Stimulated activated CD4-positive, alpha-beta T cell treated with anti-CD3 and anti-CD28 coated beads, Interleukin-1b, Interleukin-23, amount 100 ng/mL, for 4 hours (primary cell): ENCODE measurements around the gene CYLD.

Experiments used
- DNase-seq, 2 donors: peaks; one replicate each; pipeline ENCODE4 v3.0.0-alpha.2; 2020; ENCODE audit warnings: low read depth in 2 of 2

The CYLD gene

DNA sequence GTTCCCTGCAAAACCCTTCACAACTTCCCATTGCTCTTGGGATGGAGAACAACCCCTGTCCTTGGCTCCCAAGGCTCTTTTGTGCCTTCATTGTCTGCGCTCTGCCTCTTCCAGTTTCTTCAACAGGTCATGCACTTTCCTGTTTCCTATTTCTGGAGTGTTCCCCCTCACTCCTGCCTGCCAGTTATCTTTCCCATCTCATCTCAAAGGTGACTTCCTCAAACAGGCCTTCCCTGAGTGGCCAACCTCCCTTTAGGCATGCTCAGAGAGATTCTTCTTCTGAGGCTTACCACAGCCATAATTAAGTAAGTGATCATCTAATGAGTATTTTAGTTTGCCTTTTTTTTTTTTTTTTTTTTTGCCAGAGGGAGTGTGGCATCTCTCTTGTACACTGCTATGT, 2.9 kb upstream of the CYLD start:
- DNase-seq = no peak

DNA sequence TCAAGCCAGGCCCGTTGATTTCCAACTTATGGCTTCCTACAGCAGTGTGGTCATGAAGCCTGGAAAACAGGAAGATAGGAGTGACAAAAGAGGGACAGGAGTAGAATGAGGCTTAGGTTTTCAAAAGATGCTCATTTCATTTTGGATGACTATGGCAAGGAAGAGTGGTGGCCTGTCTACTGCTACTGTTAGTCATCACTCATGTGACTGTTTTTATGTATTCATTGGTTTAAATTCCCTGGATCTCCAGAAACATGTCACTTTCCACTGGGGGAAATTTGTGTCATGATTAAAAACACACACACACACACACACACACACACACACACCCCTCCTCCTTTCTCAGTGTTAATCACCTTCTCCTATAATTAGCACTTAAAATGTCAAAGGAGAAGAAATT, 1.1 kb upstream of the CYLD start:
- no peak for DNase-seq

DNA sequence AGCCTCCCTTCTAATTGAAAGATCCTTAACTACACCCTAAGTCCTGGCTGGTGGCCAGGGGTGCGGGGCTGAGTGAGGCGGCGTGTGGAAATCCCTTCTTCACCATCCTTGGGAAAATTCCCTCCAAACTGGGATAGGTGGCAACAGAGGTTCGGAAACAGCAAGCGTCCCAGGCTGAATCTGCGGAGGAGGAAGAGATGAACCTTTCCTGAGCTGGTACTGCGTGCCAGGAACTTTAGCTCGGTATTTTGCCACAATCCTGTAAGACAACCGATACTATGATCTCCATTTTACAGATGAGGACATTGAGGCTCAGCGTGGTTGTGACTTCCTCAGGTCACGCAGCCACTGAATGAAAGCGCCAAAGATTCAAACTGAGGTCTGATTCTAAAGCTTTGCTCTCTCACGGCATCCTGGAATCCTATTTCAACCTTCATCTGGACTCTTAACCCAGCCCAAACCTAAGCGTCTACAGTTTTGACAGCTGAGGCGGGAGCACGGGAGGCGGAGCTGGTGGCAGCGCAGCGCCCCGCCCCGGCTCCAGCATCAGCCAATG, 583 bp upstream of the CYLD start:
- no peak for DNase-seq

DNA sequence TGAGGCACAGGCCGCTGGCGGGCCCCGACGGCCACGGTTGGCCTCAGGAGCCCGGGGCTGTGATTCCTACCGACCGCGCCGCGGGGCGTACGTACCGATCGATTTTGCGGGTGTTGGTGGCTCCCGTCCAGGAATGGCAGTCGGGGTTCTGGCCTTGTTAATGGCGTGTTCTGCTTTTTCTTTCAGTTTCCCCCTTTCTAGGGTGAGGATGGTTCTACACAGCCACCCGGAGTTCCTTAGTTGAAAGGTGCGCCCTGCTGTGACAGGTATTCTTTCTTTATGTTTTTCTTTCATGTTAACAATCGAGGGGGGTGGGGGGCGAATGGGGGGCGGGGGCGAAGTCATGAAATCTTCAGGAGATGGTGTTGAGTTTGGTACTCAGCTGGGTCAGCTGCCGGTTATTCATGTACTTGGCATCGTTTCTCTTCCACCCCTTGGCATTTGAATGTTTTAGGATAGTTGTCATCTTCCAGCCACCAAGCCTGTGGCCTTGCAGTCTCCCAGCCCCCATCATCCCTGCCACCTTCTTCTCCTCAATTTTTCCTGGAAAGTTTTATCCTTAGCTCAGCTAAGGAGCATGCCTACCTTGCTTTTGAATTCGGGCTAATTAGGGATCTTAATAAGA, 802 bp downstream of the CYLD start:
- DNase-seq = no peak

DNA sequence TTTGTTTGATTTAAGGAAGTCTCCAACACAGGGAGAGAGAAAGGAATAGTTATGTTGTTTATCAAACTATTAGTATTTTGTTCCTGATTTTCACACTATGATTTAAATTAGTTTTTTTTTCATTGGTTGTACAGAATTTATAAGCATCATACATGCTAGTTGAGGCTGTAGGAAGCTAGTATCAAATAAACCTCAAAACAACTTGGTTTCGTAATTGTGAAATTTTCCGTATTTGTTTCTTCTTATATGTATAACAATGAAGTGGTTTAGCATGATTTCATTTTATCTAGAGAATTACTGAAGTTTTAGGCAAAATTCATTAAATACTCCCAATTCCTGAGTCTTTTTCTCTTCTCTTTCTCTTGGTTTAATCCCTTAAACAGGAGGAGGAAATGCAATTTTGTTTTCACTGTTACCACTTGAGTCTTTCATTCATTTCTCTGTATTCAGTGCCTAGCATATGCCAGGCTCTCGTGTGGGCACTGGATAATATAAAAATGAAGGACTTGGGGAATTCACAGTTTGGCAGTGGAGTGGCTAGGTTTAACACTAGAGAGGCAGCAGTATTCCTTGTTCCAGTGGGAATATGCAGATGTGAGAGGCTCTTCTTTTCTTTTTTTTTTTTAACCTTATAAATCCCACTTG, 1.8 kb downstream of the CYLD start:
- no peak for DNase-seq

DNA sequence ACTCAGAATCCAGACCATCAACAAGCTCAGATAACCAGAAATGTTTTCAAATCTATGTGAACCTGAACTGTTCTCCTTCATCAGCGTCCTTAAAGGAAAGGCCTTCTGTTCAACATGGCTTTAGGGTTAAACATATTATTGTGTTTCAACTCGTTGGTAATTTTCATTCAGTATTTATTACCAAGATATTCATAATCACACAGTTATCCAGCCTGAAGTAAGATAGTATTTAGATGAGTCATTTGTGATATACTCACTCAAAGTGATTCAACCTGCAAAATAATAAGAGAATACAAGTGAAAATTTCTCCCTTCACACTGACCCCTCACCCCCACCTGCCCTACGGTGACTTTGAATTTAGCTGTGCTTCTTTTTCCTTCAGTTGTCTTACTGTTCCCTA, 3.0 kb downstream of the CYLD start:
- no peak for DNase-seq

DNA sequence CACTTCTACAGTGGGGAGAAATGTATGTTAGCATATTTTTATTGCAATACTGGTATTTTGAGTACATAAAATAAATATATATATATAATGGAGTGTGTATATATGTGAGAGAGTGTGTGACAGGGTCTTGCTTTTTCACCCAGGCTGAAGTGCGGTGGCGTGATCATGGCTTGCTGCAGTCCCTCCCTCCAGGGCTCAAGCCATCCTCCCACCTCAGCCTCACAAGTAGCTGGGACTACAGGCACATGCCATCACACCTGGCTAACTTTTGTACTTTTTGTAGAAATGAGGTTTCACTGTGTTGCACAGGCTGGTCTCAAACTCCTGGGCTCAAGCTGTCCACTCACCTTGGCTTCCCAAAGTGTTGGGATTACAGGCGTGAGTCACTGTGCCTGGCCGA, 4.1 kb downstream of the CYLD start:
- DNase-seq = no peak

DNA sequence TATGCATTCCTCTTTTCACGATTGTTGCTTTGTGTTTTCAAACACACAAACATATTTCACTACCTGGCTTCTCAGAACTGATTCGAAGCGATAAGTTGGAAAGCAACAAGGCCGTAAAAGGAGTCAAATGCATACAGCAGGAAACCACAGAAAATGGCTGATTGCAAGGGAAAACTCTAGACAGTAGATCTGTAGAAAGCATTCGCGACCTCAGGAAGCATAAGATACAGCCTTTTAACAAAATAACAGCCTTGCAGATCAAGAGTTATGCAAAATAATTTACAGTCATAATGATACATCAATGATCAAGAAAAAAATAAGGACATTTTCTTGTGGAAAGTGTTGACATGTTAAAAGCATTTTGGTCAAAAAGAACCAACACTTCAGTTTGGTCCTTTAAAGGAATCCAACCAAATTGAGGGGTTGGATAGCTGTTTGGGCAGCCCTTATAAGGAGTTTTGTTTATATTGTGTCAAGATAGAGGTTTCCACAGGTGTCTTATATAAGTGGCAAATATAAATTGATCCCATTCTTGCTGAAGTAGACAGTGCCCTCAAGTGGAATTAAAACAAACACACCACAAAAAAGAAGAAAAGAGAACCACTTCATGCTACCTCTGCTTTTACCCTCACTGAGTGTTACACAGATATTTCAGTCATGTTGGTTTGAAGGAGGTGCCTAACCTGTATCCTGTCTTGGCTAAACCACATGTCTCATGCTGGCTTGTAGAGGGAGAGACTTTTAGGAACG, 5.5 kb downstream of the CYLD start:
- no peak for DNase-seq

DNA sequence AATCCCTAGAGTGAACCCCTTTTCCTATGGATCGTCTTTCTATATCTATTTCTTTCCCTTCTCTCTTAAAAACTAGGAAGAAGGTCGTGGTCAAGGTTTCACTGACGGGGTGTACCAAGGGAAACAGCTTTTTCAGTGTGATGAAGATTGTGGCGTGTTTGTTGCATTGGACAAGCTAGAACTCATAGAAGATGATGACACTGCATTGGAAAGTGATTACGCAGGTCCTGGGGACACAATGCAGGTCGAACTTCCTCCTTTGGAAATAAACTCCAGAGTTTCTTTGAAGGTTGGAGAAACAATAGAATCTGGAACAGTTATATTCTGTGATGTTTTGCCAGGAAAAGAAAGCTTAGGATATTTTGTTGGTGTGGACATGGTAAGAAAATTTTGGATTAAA, 9.6 kb downstream of the CYLD start:
- no peak for DNase-seq

DNA sequence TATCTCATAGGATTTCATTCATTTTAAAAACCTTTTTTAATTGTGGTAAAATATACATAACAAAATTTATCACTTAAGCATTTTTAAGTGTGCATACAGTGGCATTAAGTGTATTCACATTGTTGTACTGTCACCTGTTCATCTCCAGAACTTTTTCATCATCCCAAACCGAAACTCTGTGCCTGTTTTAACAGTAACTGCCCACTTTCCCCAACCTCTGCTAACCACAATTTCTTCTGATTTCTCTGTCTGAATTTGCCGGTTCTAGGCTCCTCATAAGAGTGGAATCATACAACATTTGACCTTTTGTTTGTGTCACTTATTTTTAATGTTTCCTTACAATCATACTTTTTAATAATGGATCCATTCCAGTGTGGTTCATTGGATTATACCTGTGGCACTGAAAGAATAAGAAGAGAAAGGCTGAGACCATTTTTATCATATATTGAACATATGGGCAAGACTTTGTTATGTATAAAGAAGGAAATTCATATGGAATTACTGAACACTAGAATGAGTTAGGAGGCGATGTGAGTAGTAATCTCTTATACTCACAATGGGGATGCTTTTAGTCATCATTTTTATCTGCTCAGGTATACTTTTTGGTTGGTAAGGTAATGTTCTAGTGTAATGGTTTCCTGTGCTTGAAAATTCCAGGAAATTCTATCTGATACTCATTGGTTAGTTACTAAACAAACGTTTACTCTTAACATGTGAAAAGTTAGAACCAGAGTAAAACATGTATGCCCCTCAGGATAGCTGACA, 10.8 kb downstream of the CYLD start:
- no peak for DNase-seq

DNA sequence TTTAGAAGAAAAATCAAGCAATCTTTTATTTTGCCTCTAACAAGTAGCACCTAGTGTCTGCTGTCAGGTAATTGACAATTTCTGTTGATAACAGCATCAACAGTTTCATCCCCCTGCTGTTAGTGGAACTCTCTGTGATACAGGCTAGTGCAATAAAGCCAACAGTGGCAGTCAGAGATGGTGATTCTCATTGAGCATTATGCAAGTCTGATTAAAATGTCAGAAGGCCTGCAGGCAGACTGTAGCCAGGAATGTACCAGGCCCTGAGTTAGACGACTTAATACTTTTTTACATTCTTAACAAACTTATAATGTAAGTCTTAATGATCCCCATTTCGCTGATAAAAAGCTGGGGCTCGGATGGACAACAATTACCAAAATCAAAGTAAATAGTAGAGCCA, 14.6 kb downstream of the CYLD start:
- no peak for DNase-seq

DNA sequence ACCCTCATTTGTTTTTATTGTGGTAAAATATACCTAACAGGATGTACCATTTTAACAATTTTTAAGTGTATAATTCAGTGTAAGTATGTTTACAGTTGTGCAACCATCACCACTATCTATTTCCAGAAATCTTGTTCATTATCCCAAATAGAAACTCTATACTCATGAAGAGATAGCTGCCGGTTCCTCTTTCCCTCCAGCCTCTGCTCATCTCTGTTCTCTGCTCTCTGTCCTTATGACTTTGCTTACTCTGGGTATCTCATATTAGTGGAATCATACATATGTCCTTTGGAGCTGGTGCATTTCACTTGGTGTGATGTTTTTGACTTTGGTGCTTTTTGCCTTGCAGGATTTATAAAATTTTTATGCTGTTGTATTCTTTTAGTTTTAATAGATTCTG, 19.4 kb downstream of the CYLD start:
- no peak for DNase-seq

DNA sequence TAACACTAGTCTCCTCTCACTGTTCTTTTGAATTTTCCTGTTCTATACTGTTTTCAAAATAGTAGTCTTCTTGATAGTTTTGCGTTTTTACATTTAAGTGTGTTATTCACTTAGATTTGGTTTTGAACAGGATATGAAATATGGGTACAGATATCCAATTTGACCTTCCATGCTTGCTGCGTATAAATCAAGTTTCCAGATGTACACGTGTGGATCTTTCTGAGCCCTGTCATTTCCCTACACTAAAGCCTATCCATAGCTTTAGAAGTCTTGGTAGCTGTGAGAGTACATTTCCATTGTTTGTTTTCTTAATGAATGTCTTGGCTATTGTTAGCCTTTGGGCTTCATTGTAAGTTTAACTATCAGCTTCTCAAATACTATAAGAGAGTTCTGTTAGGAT, 20.4 kb downstream of the CYLD start:
- DNase-seq = no peak

DNA sequence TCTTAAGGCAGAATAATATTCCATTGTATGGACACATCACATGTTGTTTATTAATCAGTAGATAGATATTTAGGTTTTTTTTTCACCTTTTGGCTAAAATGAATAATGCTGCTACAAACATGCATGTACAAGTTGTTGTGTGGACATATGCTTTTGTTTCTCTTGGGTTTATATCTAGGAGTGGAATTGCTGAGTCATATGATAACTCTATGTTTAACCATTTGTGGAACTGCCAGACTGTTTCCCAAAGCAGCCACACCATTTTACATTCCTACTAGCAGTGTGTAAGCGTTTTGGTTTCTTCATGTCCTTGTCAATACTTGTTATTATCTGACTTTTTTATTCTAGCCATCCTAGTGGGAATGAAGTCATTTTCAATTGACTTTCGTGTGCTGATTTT, 21.3 kb downstream of the CYLD start:
- no peak for DNase-seq

DNA sequence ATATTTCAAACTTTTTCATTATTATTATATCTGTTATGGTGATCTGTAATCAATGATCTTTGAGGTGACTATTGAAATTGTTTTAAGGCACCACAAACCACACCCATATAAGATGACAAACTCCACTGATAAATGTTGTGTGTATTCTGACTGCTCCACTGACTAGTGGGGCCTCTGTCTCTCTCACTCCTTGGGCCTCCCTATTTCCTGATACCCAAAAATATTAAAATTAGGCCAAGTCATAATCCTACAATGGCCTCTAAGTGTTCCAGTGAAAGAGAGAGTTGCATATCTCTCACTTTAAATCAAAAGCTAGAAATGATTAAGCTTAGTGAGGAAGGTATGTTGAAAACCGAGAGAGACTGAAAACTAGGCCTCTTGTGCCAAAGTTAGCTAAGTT, 23.4 kb downstream of the CYLD start:
- no peak for DNase-seq

DNA sequence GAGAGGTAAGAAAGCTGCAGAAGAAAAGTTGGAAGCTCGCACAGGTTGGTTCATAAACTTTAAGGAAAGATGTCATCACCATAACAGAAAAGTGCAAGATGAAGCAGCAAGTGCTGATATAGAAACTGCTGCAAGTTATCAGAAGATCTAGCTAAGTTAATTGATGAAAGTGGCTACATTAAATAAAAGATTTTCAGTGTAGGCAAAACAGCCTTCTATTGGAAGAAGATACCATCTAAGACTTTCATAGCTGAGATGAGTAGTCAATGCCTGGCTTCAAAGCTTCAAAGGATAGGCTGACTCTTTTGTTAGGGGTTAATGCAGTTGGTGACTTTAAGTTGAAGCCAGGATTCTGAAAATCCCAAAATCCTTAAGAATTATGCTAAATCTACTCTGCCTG, 24.0 kb downstream of the CYLD start:
- DNase-seq = no peak

DNA sequence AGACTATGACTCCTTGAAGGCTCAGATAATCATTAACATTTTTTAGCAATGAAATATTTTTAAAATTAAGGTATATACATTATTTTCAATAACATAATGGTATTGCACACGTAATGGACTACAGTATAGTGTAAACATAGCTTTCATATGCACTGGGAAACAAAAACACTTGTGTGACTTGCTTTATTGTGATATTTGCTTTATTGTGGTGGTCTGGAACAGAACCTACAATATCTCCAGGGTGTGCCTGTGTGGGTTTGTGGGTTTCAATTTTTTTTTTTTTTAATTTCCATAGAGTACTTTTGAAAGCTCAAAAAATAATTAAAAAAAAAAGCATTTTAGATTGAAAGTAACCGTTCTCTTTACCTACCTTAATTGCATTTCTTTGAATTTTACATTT, 25.3 kb downstream of the CYLD start:
- no peak for DNase-seq

DNA sequence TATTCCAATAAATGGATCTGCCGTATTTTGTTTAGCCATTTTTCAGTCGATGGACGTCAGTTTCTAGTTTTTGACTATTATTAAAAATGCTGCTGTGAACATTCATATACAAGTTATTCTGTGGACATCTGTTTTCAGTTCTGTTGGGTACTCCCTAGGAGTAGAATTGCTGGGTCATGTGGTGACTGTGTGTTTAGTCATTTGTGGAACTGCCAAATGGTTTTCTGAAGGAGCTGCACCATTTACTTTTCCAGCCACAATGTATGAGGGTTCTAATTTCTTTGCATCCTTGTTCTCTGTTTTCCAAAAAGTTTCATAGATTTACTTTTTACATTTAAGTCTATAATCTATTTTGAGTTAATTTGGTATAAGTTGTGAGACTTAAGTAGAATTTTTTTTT, 29.5 kb downstream of the CYLD start:
- DNase-seq = no peak

DNA sequence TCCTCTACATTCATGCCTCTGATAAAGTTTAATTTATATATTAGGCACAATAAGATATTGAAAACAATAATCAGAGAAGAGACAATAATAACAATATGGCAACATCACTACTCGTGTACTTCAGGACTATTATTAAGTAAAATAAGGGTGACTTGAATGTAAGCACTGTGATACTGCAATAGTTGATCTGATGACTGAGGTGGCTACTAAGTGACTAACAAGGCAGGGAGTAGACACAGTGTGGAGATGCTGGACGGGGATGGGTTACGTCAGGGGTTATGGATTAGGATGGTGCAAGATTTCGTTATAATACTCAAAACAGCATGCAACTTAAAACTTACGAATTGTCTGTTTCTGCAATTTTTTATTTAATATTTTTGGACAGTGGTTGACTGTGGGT, 32.5 kb downstream of the CYLD start:
- DNase-seq = no peak

DNA sequence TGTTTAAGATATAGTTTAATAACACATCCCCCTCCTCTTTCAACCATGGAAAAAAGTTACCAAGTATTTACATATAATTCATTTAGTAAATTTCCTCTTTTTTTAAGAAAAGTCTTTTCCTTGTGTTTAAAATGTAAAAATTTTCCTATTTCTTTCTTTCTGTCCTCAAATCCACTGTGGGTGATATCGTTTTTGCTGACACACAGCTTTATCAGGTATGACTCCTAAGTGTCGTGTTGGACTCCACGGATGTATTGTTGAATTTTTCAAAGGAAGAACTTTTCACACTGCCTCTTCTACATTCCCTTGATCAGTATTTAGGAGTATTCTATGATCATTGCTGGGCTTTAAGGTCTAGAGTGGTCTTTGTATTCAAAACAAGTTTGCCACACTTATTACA, 33.1 kb downstream of the CYLD start:
- no peak for DNase-seq

DNA sequence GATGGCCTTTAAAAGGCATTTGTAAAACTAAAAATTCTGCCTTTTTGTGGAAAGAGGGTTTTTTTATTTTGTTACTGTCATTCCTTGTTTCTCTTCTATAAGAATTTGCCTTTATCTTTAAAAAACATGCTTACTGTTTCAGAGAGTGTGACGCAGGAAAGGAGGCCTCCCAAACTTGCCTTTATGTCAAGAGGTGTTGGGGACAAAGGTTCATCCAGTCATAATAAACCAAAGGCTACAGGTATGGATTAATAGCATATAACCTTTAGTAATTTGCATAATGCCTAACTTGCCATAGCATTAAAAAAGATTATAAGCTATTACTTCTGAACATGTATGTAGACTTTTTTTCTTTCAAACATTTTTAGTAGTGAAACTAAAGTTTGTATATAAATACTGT, 34.2 kb downstream of the CYLD start:
- DNase-seq = no peak
